Endothelial cell of umbilical vein (primary cell): ENCODE results near the gene KIF2C. TPM values are rescaled to one million over a fixed set of nuclear protein-coding genes. Genes with fewer than 3 reads are reported as not detected.

Experiments
- BruUV-seq: library from RNA; stranded (reverse); fragments of 400-500 nt; replicated peaks from 2 replicates; lab custom pipeline; 2021; lab: Mats Ljungman, UMichigan
- CTCF ChIA-PET: fragments of 300-600, 350-600 bp; sonication (Branson Sonifier 250); formaldehyde crosslinking; loops from one replicate; lab custom pipeline; 2021; ENCODE audit warnings: antibody characterized with exemption, inconsistent platforms; lab: Charles Lee
- POLR2A ChIA-PET: fragments of 300-600, 350-600 bp; sonication (Branson Sonifier 250); formaldehyde crosslinking; loops from one replicate; lab custom pipeline; 2021; ENCODE audit warnings: antibody characterized with exemption, inconsistent platforms; lab: Charles Lee
- DNase-seq: peaks from one replicate; pipeline ENCODE4 v3.0.0-alpha.2; 2011; ENCODE audit warnings: low read depth, low spot score
- FAIRE-seq: peaks from 2 replicates; lab custom pipeline; 2011; peaks lifted over from hg19 to GRCh38; lab: Jason Lieb, UNC
- H2AFZ ChIP-seq: 2 replicates; pipeline ENCODE4 v1.6.0; 2012; ENCODE audit warnings: low read depth, low read length, control low read depth, inconsistent platforms
- H3K27ac ChIP-seq: 2 replicates; pipeline ENCODE4 v1.5.1; 2011; ENCODE audit warnings: low read depth, mild to moderate bottlenecking, control low read depth, low read length, moderate library complexity; ENCODE audit not compliant: insufficient read depth
- H3K27me3 ChIP-seq, 2 experiments: 2 replicates each; pipeline versions ENCODE4 v1.6.0 to v1.6.1; 2011; ENCODE audit warnings: low read length in 2 of 2, mixed read lengths in 1 of 2; ENCODE audit not compliant: control insufficient read depth in 2 of 2, insufficient read depth in 2 of 2
- H3K36me3 ChIP-seq, 2 experiments: 2 replicates in 1 of 2; 3 replicates in 1 of 2; pipeline ENCODE4 v1.5.1; 2011; ENCODE audit warnings: low read length in 2 of 2, mild to moderate bottlenecking in 1 of 2, moderate library complexity in 1 of 2; ENCODE audit not compliant: control insufficient read depth in 2 of 2, insufficient read depth in 2 of 2; ENCODE audit errors: extremely low read depth in 1 of 2
- H3K4me1 ChIP-seq: 3 replicates; pipeline ENCODE4 v1.5.1; 2011; ENCODE audit warnings: mild to moderate bottlenecking, low read length; ENCODE audit not compliant: control insufficient read depth, insufficient read depth; ENCODE audit errors: extremely low read depth
- H3K4me2 ChIP-seq: 2 replicates; pipeline ENCODE4 v1.6.1; 2011; ENCODE audit warnings: low read length, control low read depth, mixed read lengths; ENCODE audit not compliant: insufficient read depth
- H3K4me3 ChIP-seq, 3 experiments: fragments of 200-600 bp in 1 of 3; sonication (generic), shearing (Covaris generic) in 1 of 3; replicated peaks in 1 of 3; 2 replicates each; pipeline ENCODE4 v1.5.1; 2011 to 2016; ENCODE audit warnings: control low read depth in 3 of 3, low read length in 3 of 3, mild to moderate bottlenecking in 2 of 3, inconsistent platforms in 1 of 3, low read depth in 1 of 3, moderate library complexity in 1 of 3; ENCODE audit not compliant: insufficient read depth in 1 of 3
- H3K79me2 ChIP-seq: 2 replicates; pipeline ENCODE4 v1.6.0; 2012; ENCODE audit warnings: low read length, inconsistent platforms; ENCODE audit not compliant: control insufficient read depth, insufficient read depth
- H3K9ac ChIP-seq: replicated peaks from 2 replicates; pipeline ENCODE3; 2011; ENCODE audit warnings: low read length, control low read depth; ENCODE audit not compliant: insufficient read depth; ENCODE audit errors: extremely low read depth
- H3K9me1 ChIP-seq: replicated peaks from 3 replicates; pipeline ENCODE4 v1.6.0; 2011; ENCODE audit warnings: mild to moderate bottlenecking, low read length; ENCODE audit not compliant: control insufficient read depth, insufficient read depth; ENCODE audit errors: extremely low read depth
- H3K9me3 ChIP-seq: replicated peaks from 2 replicates; pipeline ENCODE4 v1.5.1; 2012; ENCODE audit warnings: low read length, inconsistent platforms; ENCODE audit not compliant: control insufficient read depth, insufficient read depth
- H4K20me1 ChIP-seq: replicated peaks from 2 replicates; pipeline ENCODE3; 2011; ENCODE audit warnings: mild to moderate bottlenecking, low read length; ENCODE audit not compliant: control insufficient read depth, insufficient read depth; ENCODE audit errors: extremely low read depth
- CTCF ChIP-seq, 2 donors: IDR thresholded peaks; 1 replicate in 1 of 2; 2 replicates in 1 of 2; pipeline ENCODE4 v1.5.1; 2011; ENCODE audit warnings: low read length in 2 of 2, mild to moderate bottlenecking in 2 of 2, moderate library complexity in 2 of 2, control low read depth in 1 of 2, inconsistent platforms in 1 of 2, low read depth in 1 of 2; ENCODE audit not compliant: insufficient read depth in 1 of 2; ENCODE audit errors: extremely low read depth in 1 of 2
- EZH2 ChIP-seq: IDR thresholded peaks from 2 replicates; pipeline ENCODE4 v1.6.1; 2012; ENCODE audit warnings: borderline replicate concordance, low read depth, mild to moderate bottlenecking, moderate library complexity, low read length, inconsistent platforms; ENCODE audit not compliant: severe bottlenecking
- FOS ChIP-seq: IDR thresholded peaks from 2 replicates; pipeline ENCODE4 v1.6.1; 2011; ENCODE audit warnings: mild to moderate bottlenecking, low read length, moderate library complexity, borderline replicate concordance; ENCODE audit not compliant: insufficient read depth
- GATA2 ChIP-seq: IDR thresholded peaks from 2 replicates; pipeline ENCODE4 v1.7.0; 2011; ENCODE audit warnings: low read depth, mild to moderate bottlenecking, moderate library complexity, mixed read lengths, low read length; ENCODE audit not compliant: insufficient read length, insufficient read depth
- JUN ChIP-seq: IDR thresholded peaks from 2 replicates; pipeline ENCODE4 v1.6.1; 2011; ENCODE audit warnings: borderline replicate concordance, low read depth; ENCODE audit not compliant: insufficient read length, insufficient read depth
- MAX ChIP-seq: IDR thresholded peaks from 2 replicates; pipeline ENCODE4 v1.6.1; 2011; ENCODE audit not compliant: insufficient read depth, insufficient read length
- MYC ChIP-seq: IDR thresholded peaks from one replicate; pipeline ENCODE4 v1.6.1; 2011; ENCODE audit warnings: mild to moderate bottlenecking, low read depth, low read length
- POLR2A ChIP-seq: IDR thresholded peaks from 2 replicates; pipeline ENCODE4 v1.6.1; 2012; ENCODE audit warnings: low read depth, mild to moderate bottlenecking, control low read depth, low read length
- POLR2AphosphoS5 ChIP-seq: IDR thresholded peaks from 2 replicates; pipeline ENCODE4 v1.6.1; 2012; ENCODE audit warnings: low read depth, mild to moderate bottlenecking, control low read depth, low read length, moderate library complexity; ENCODE audit not compliant: insufficient read depth
- dilution Hi-C: fragments of 300-500 bp; cut with MboI; formaldehyde crosslinking; loops from one replicate; pipeline ENCODE4 v1.15.0; 2019; ENCODE audit warnings: low sequenced_read_pairs; ENCODE audit not compliant: extremely low pct_ligation_motif_present
- intact Hi-C: fragments of 100-400 bp; cut with micrococcal nuclease; formaldehyde crosslinking; loops from one replicate; pipeline ENCODE4 v1.10.0; 2022
- polyA plus RNA-seq, 4 experiments: library from polyadenylated mRNA; depleted of rRNA in 3 of 4; stranded (reverse) in 3 of 4; unstranded in 1 of 4; fragments of >200 nt; gene quantifications; 2 replicates each; pipeline versions ENCODE4 v1.2.1 to v1.2.3, GENCODE V29; 2011 to 2012; ENCODE audit warnings: missing spikeins in 1 of 4
- total RNA-seq: library from RNA; stranded (reverse); gene quantifications from 2 replicates; pipeline ENCODE4 v1.2.3, GENCODE V29; 2021

The KIF2C gene
- total and polyA plus RNA-seq, 2 donors (not counting 3 experiments of a cell fraction or from before 2014, with no cell fraction given): 27.1 to 53.7 TPM

GRCh38 chr1:44693159-44693558 lies 46.5 kb upstream of the KIF2C start:
- CTCF ChIA-PET: no interaction called here
- H3K4me1 ChIP-seq: no peaks in the 10 kb centered on the region
- no peaks in the 10 kb centered on the region for H3K36me3 ChIP-seq
- H3K27me3 ChIP-seq: peaks cover 4 to 18% of the 10 kb centered on the region in 2 experiments
- H3K79me2 ChIP-seq: no peaks in the 10 kb centered on the region
- H3K27ac ChIP-seq: no peak overlapping the region
- intact Hi-C loops: no loop called here
- no TSS peak for BruUV-seq
- FAIRE-seq (no peak), DNase-seq (no peak)
- no peaks in the 10 kb centered on the region for H4K20me1 ChIP-seq
- dilution Hi-C loops: no loop called here
- no peak for TF ChIP-seq MYC
- TF ChIP-seq EZH2: no peak
- no peak for TF ChIP-seq FOS
- no peak for TF ChIP-seq JUN
- TF ChIP-seq POLR2AphosphoS5: no peak
- no peak for TF ChIP-seq MAX
- TF ChIP-seq CTCF (IDR thresholded peaks at IDR 0.05; ENCODE audit: extremely low read depth in 1 of 2, insufficient read depth in 1 of 2, low read depth in 1 of 2, low read length in 2 of 2): no peak
- no peak for TF ChIP-seq GATA2
- TF ChIP-seq POLR2A: no peak
- no peak overlapping the region for H3K4me2 ChIP-seq
- no peaks in the 10 kb centered on the region for H3K9me3 ChIP-seq
- H3K4me3 ChIP-seq: no peak overlapping the region
- POLR2A ChIA-PET: no interaction called here
- H3K9ac ChIP-seq: no peak overlapping the region
- no peak overlapping the region for H2AFZ ChIP-seq
- H3K9me1 ChIP-seq: no peaks in the 10 kb centered on the region
